ENCODE measurements around the gene MORN3. TPM values are rescaled to one million over a fixed set of nuclear protein-coding genes. Genes with fewer than 3 reads are reported as not detected.

MORN3 gene
- total and polyA plus RNA-seq, 4 donors, result 2.4 to 5.8 (median 3.0) TPM

GRCh38 chr12:121608301-121608700 lies 61.2 kb downstream of the MORN3 start:
- Histone ChIP-seq H3K27ac (ENCODE audit: low read depth in 1 of 2, low read length in 1 of 2) (no peak overlapping the region), H3K36me3 (ENCODE audit: control insufficient read depth in 4 of 4, insufficient read depth in 4 of 4, low read length in 4 of 4) (no peaks in the 10 kb centered on the region), H3K4me3 (no peak overlapping the region), H3K9ac (ENCODE audit: insufficient read depth in 1 of 2, low read length in 2 of 2) (no peak overlapping the region), H3K4me1 (ENCODE audit: control insufficient read depth in 5 of 5, insufficient read depth in 5 of 5, low read length in 5 of 5) (peaks cover 0 to 9% (median 0%) of the 10 kb centered on the region in 5 donors), H3K27me3 (ENCODE audit: control insufficient read depth in 3 of 3, insufficient read depth in 3 of 3, low read length in 2 of 3) (no peaks in the 10 kb centered on the region), H3K9me3 (ENCODE audit: control insufficient read depth in 4 of 4, insufficient read depth in 3 of 4, low read length in 3 of 4) (no peaks in the 10 kb centered on the region)
- DNase-seq (no peak), ATAC-seq (ENCODE audit: insufficient read depth, low FRiP score) (no peak)
- WGBS, 2 donors, result 90 to 98% methylated on average over 6 of the region's 6 CpGs
- TF ChIP-seq CTCF (IDR thresholded peaks at IDR 0.05; ENCODE audit: control extremely low read depth, extremely low read depth), result no peak

GRCh38 chr12:121603581-121603980 lies 65.9 kb downstream of the MORN3 start:
- H3K9ac ChIP-seq (ENCODE audit: insufficient read depth in 1 of 2, low read length in 2 of 2), result no peak overlapping the region
- H3K27ac ChIP-seq (ENCODE audit: low read depth in 1 of 2, low read length in 1 of 2), result no peak overlapping the region
- no peaks in the 10 kb centered on the region for H3K9me3 ChIP-seq (ENCODE audit: control insufficient read depth in 4 of 4, insufficient read depth in 3 of 4, low read length in 3 of 4)
- no peak overlapping the region for H3K4me3 ChIP-seq
- WGBS, 2 donors, result 92 to 99% methylated on average over 6 of the region's 6 CpGs
- no peak for TF ChIP-seq CTCF (IDR thresholded peaks at IDR 0.05; ENCODE audit: control extremely low read depth, extremely low read depth)
- no peak for DNase-seq
- no peaks in the 10 kb centered on the region for H3K27me3 ChIP-seq (ENCODE audit: control insufficient read depth in 3 of 3, insufficient read depth in 3 of 3, low read length in 2 of 3)
- ATAC-seq (ENCODE audit: insufficient read depth, low FRiP score), result no peak
- H3K4me1 ChIP-seq (ENCODE audit: control insufficient read depth in 5 of 5, insufficient read depth in 5 of 5, low read length in 5 of 5), result no peaks in the 10 kb centered on the region
- no peaks in the 10 kb centered on the region for H3K36me3 ChIP-seq (ENCODE audit: control insufficient read depth in 4 of 4, insufficient read depth in 4 of 4, low read length in 4 of 4)

- no peak overlapping the region for H3K27ac ChIP-seq (ENCODE audit: low read depth in 1 of 2, low read length in 1 of 2)
- no peaks in the 10 kb centered on the region for H3K27me3 ChIP-seq (ENCODE audit: control insufficient read depth in 3 of 3, insufficient read depth in 3 of 3, low read length in 2 of 3)
- 95% methylated on average over 6 of the region's 6 CpGs for WGBS, 2 donors
These were observed 66.7 kb downstream of the MORN3 start for GRCh38 chr12:121602766-121603165.

More at GRCh38 chr12:121602766-121603165, 66.7 kb downstream of the MORN3 start:
- H3K9me3 ChIP-seq (ENCODE audit: control insufficient read depth in 4 of 4, insufficient read depth in 3 of 4, low read length in 3 of 4), result no peaks in the 10 kb centered on the region
- no peak for TF ChIP-seq CTCF (IDR thresholded peaks at IDR 0.05; ENCODE audit: control extremely low read depth, extremely low read depth)
- no peak for DNase-seq
- ATAC-seq (ENCODE audit: insufficient read depth, low FRiP score), result no peak
- H3K4me1 ChIP-seq (ENCODE audit: control insufficient read depth in 5 of 5, insufficient read depth in 5 of 5, low read length in 5 of 5), result no peaks in the 10 kb centered on the region
- no peak overlapping the region for H3K4me3 ChIP-seq
- H3K9ac ChIP-seq (ENCODE audit: insufficient read depth in 1 of 2, low read length in 2 of 2), result no peak overlapping the region
- no peaks in the 10 kb centered on the region for H3K36me3 ChIP-seq (ENCODE audit: control insufficient read depth in 4 of 4, insufficient read depth in 4 of 4, low read length in 4 of 4)
